Neural cell (in vitro differentiated cells): ENCODE results near the gene ACP6. TPM values are rescaled to one million over a fixed set of nuclear protein-coding genes. Genes with fewer than 3 reads are reported as not detected.

Experiments
- H2AFZ ChIP-seq: fragments of 200-600, 300-800 bp; sonication (generic), shearing (Covaris generic); 2 replicates; pipeline ENCODE4 v1.6.0; 2014; ENCODE audit warnings: low read depth, mild to moderate bottlenecking, antibody characterized with exemption, low read length, moderate library complexity
- H3F3A ChIP-seq: fragments of 200-600 bp; shearing (Covaris generic); 2 replicates; pipeline ENCODE4 v1.6.1; 2016; ENCODE audit warnings: mild to moderate bottlenecking, moderate library complexity, mixed read lengths, antibody characterized with exemption, low read length; ENCODE audit not compliant: insufficient read depth, poor library complexity, severe bottlenecking
- H3K27ac ChIP-seq: fragments of 200-600, 300-800 bp; sonication (generic), shearing (Covaris generic); 2 replicates; pipeline ENCODE4 v1.5.1; 2014; ENCODE audit warnings: mild to moderate bottlenecking, low read length, moderate library complexity
- H3K27me3 ChIP-seq: fragments of 300-800, 200-600 bp; sonication (generic), shearing (Covaris generic); 2 replicates; pipeline ENCODE4 v1.6.0; 2014; ENCODE audit warnings: mild to moderate bottlenecking, low read depth, low read length, moderate library complexity; ENCODE audit not compliant: insufficient read depth
- H3K36me3 ChIP-seq: fragments of 300-800, 200-600 bp; sonication (generic), shearing (Covaris generic); 2 replicates; pipeline ENCODE4 v1.5.1; 2014; ENCODE audit warnings: mild to moderate bottlenecking, antibody characterized with exemption, low read length, moderate library complexity; ENCODE audit not compliant: insufficient read depth
- H3K4me2 ChIP-seq: fragments of 300-800, 200-600 bp; sonication (generic), shearing (Covaris generic); 2 replicates; pipeline ENCODE4 v1.6.0; 2014; ENCODE audit warnings: mild to moderate bottlenecking, low read length
- H3K4me3 ChIP-seq: fragments of 300-800, 200-600 bp; sonication (generic), shearing (Covaris generic); 2 replicates; pipeline ENCODE4 v1.5.1; 2014; ENCODE audit warnings: mild to moderate bottlenecking, low read length, moderate library complexity
- H3K79me2 ChIP-seq: fragments of 200-600 bp; shearing (Covaris generic); replicated peaks from 2 replicates; pipeline ENCODE4 v1.6.0; 2014; ENCODE audit warnings: mild to moderate bottlenecking, low read length, moderate library complexity; ENCODE audit not compliant: insufficient read depth
- H3K9ac ChIP-seq: fragments of 300-800, 200-600 bp; sonication (generic), shearing (Covaris generic); 2 replicates; pipeline ENCODE4 v1.6.1; 2016; ENCODE audit warnings: mild to moderate bottlenecking, low read length, mixed read lengths
- H3K9me2 ChIP-seq: fragments of 200-600 bp; shearing (Covaris generic); 2 replicates; pipeline ENCODE4 v1.6.1; 2016; ENCODE audit warnings: mild to moderate bottlenecking, low read length, mixed read lengths; ENCODE audit not compliant: insufficient read depth
- H3K9me3 ChIP-seq: fragments of 200-600, 300-800 bp; sonication (generic), shearing (Covaris generic); 2 replicates; pipeline ENCODE4 v1.6.1; 2016; ENCODE audit warnings: mild to moderate bottlenecking, mixed run types, low read length, moderate library complexity, mixed read lengths
- H4K20me1 ChIP-seq: fragments of 200-600 bp; shearing (Covaris generic); 2 replicates; pipeline ENCODE4 v1.6.1; 2016; ENCODE audit warnings: mild to moderate bottlenecking, mixed run types; ENCODE audit not compliant: insufficient read depth
- EP300 ChIP-seq: fragments of 450-650 bp; conservative IDR thresholded peaks from 2 replicates; pipeline ENCODE4 v1.6.1; 2014; ENCODE audit warnings: antibody characterized with exemption, mild to moderate bottlenecking, moderate library complexity; ENCODE audit not compliant: poor library complexity, severe bottlenecking
- EZH2 ChIP-seq: fragments of 200-600, 300-800 bp; shearing (Covaris generic), sonication (generic); IDR thresholded peaks from 2 replicates; pipeline ENCODE4 v1.6.1; 2014; ENCODE audit warnings: antibody characterized with exemption, low read length, borderline replicate concordance, mild to moderate bottlenecking; ENCODE audit not compliant: insufficient read depth, poor library complexity, severe bottlenecking
- MXI1 ChIP-seq: fragments of 450-650 bp; conservative IDR thresholded peaks from 2 replicates; pipeline ENCODE4 v1.6.1; 2014; ENCODE audit warnings: antibody characterized with exemption, mild to moderate bottlenecking; ENCODE audit not compliant: poor library complexity, severe bottlenecking
- POLR2AphosphoS5 ChIP-seq: IDR thresholded peaks from 2 replicates; pipeline ENCODE4 v1.6.1; 2012
- RAD21 ChIP-seq: fragments of 450-650 bp; conservative IDR thresholded peaks from 2 replicates; pipeline ENCODE4 v1.6.1; 2014; ENCODE audit warnings: antibody characterized with exemption, mild to moderate bottlenecking, moderate library complexity
- SMC3 ChIP-seq: fragments of 450-650 bp; conservative IDR thresholded peaks from 2 replicates; pipeline ENCODE4 v1.6.1; 2014; ENCODE audit warnings: antibody characterized with exemption, mild to moderate bottlenecking, moderate library complexity; ENCODE audit not compliant: poor library complexity
- TAF1 ChIP-seq: IDR thresholded peaks from 2 replicates; pipeline ENCODE4 v1.6.1; 2012; ENCODE audit warnings: low read depth
- polyA plus RNA-seq: library from polyadenylated mRNA; depleted of rRNA; stranded (reverse); fragments of >200 nt; gene quantifications from 2 replicates; pipeline ENCODE4 v1.2.3, GENCODE V29; 2014
- TF ChIP-seq, protein P1 (sequence below): fragments of 450-650 bp; IDR thresholded peaks from 2 replicates; pipeline ENCODE4 v1.5.1; 2014; ENCODE audit warnings: antibody characterized with exemption, mild to moderate bottlenecking, moderate library complexity; ENCODE audit not compliant: poor library complexity, severe bottlenecking
- TF ChIP-seq, protein P2 (sequence below): IDR thresholded peaks from 2 replicates; pipeline ENCODE4 v1.6.1; 2012; ENCODE audit warnings: borderline replicate concordance

Gene ACP6
- polyA plus RNA-seq, 1 donor from 2014 or later: 2.9 TPM

DNA sequence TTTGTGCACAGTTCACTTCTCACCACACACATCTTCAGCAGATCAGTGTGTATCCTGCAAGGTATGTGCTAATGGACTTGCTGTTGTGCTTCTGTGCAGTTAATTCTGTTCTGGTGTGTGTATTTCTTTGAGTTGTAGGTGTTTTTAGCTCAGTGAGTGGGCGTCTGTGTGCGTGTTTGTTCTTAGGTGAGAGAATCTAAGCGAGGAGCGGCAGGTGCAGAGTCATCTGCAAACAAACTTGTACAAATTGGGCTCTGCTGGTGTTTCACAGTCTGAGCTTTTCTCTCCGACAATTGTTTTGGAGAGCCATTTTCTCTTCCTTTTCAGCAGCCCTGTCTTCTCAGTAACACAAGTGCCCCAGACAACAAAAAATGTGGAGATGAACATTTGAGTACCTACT is 43.6 kb downstream of the ACP6 start:
- Histone ChIP-seq H3K79me2 (no peaks in the 10 kb centered on the region), H3K9me2 (no peaks in the 10 kb centered on the region), H3K27me3 (no peaks in the 10 kb centered on the region), H3F3A (no peaks in the 10 kb centered on the region), H3K9me3 (no peaks in the 10 kb centered on the region), H3K9ac (no peak overlapping the region), H3K4me3 (no peak overlapping the region), H4K20me1 (no peaks in the 10 kb centered on the region), H3K36me3 (peaks cover 13% of the 10 kb centered on the region), H2AFZ (no peak overlapping the region), H3K27ac (no peak overlapping the region), H3K4me2 (no peak overlapping the region)
- no peak for TF ChIP-seq SMC3
- TF ChIP-seq RAD21: no peak
- no peak for TF ChIP-seq TAF1
- no peak for TF ChIP-seq EP300

DNA sequence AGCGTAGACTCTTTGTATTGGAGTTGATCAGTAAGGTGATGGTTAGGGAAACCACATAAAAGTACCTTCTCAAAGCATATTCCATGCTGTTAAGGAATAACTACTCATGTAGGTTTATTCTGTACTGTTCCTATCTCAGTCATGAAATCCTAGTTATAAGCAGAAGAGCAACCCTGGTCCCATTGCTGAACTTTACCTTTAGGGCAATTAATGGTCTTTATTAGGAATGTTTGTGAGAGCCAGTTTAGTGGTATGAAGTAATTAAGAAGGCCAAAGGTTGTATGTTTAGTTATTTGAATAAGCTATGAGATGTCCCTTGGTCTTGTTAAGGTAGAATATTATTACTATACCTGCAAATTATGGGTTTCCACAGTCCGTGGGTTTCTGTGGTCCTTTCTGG is 44.0 kb downstream of the ACP6 start:
- no peaks in the 10 kb centered on the region for H3K9me3 ChIP-seq
- no peak overlapping the region for H3K9ac ChIP-seq
- no peak overlapping the region for H2AFZ ChIP-seq
- TF ChIP-seq, protein P1, sequence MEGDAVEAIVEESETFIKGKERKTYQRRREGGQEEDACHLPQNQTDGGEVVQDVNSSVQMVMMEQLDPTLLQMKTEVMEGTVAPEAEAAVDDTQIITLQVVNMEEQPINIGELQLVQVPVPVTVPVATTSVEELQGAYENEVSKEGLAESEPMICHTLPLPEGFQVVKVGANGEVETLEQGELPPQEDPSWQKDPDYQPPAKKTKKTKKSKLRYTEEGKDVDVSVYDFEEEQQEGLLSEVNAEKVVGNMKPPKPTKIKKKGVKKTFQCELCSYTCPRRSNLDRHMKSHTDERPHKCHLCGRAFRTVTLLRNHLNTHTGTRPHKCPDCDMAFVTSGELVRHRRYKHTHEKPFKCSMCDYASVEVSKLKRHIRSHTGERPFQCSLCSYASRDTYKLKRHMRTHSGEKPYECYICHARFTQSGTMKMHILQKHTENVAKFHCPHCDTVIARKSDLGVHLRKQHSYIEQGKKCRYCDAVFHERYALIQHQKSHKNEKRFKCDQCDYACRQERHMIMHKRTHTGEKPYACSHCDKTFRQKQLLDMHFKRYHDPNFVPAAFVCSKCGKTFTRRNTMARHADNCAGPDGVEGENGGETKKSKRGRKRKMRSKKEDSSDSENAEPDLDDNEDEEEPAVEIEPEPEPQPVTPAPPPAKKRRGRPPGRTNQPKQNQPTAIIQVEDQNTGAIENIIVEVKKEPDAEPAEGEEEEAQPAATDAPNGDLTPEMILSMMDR: no peak
- TF ChIP-seq POLR2AphosphoS5 (no peak), TAF1 (no peak), EZH2 (no peak)
- no peaks in the 10 kb centered on the region for H3F3A ChIP-seq
- H3K27me3 ChIP-seq: no peaks in the 10 kb centered on the region
- no peak overlapping the region for H3K4me3 ChIP-seq
- H3K4me2 ChIP-seq: no peak overlapping the region
- H3K9me2 ChIP-seq: no peaks in the 10 kb centered on the region
- no peak overlapping the region for H3K27ac ChIP-seq
- no peaks in the 10 kb centered on the region for H3K79me2 ChIP-seq
- H3K36me3 ChIP-seq: peaks cover 13% of the 10 kb centered on the region
- no peaks in the 10 kb centered on the region for H4K20me1 ChIP-seq

DNA sequence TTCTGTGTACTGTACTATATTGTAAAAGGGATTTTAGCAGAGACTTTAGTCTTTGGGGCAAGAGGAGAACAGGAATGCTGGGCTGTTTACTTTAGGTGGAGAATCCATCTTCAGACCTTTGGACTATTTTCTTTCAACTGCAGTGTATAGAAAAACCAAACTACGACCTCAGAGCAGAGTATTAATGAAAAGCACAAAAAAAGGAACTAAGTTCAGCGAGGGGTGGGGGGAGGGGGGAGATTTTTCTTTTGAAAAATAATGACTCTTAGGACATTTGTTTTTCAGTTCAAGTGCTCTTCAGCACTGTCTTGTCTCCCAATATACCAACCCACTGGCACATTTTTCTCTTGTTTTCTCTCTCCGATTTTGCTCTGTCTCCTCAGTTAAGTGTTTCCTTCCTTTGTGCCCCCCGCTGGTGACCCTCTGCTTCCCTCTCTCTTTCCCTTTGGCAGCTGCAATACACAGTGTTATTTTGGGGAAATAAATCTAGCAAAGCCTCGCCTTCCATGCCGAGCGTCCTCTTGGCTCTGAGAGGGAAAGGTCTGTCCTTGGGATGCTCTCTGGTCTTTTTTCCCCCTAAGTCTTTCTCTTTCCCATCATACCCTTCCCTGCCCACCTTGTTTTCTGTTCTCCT is 44.8 kb downstream of the ACP6 start:
- no peaks in the 10 kb centered on the region for H3K9me2 ChIP-seq
- no peaks in the 10 kb centered on the region for H3F3A ChIP-seq
- H3K36me3 ChIP-seq: peaks cover 13% of the 10 kb centered on the region
- no peak overlapping the region for H3K4me3 ChIP-seq
- no peak overlapping the region for H2AFZ ChIP-seq
- no peaks in the 10 kb centered on the region for H3K27me3 ChIP-seq
- no peaks in the 10 kb centered on the region for H4K20me1 ChIP-seq
- no peak overlapping the region for H3K27ac ChIP-seq
- no peak overlapping the region for H3K4me2 ChIP-seq
- TF ChIP-seq POLR2AphosphoS5 (no peak), EZH2 (no peak), SMC3 (no peak), TAF1 (no peak), RAD21 (no peak), MXI1 (no peak), EP300 (no peak)
- TF ChIP-seq, protein P2, sequence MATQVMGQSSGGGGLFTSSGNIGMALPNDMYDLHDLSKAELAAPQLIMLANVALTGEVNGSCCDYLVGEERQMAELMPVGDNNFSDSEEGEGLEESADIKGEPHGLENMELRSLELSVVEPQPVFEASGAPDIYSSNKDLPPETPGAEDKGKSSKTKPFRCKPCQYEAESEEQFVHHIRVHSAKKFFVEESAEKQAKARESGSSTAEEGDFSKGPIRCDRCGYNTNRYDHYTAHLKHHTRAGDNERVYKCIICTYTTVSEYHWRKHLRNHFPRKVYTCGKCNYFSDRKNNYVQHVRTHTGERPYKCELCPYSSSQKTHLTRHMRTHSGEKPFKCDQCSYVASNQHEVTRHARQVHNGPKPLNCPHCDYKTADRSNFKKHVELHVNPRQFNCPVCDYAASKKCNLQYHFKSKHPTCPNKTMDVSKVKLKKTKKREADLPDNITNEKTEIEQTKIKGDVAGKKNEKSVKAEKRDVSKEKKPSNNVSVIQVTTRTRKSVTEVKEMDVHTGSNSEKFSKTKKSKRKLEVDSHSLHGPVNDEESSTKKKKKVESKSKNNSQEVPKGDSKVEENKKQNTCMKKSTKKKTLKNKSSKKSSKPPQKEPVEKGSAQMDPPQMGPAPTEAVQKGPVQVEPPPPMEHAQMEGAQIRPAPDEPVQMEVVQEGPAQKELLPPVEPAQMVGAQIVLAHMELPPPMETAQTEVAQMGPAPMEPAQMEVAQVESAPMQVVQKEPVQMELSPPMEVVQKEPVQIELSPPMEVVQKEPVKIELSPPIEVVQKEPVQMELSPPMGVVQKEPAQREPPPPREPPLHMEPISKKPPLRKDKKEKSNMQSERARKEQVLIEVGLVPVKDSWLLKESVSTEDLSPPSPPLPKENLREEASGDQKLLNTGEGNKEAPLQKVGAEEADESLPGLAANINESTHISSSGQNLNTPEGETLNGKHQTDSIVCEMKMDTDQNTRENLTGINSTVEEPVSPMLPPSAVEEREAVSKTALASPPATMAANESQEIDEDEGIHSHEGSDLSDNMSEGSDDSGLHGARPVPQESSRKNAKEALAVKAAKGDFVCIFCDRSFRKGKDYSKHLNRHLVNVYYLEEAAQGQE: no peak
- TF ChIP-seq, protein P1: no peak
- no peaks in the 10 kb centered on the region for H3K9me3 ChIP-seq
- H3K9ac ChIP-seq: no peak overlapping the region
- no peaks in the 10 kb centered on the region for H3K79me2 ChIP-seq
